Measurements from ENCODE around the gene PRKAG2.

- TF ChIP-seq CTCF (IDR thresholded peaks at IDR 0.05): no peak
- TF ChIP-seq POLR2A (IDR thresholded peaks at IDR 0.05): no peak
- TF ChIP-seq EP300 (IDR thresholded peaks at IDR 0.05): no peak
- no peak for TF ChIP-seq POLR2AphosphoS5 (IDR thresholded peaks at IDR 0.05)
Observed at GRCh38 chr7:151645311-151645710, 231.6 kb downstream of the PRKAG2 start.
